Measurements from ENCODE around the gene RPS17.

The RPS17 gene

GRCh38 chr15:82571722-82572222 is 31.5 kb upstream of the RPS17 start:
- TF ChIP-seq CTCF (IDR thresholded peaks at IDR 0.05; ENCODE audit: borderline replicate concordance, insufficient read depth, low read depth, low read length): no peak
- H3K4me3 ChIP-seq (ENCODE audit: low read depth, low read length): no peak overlapping the region

- H3K4me3 ChIP-seq (ENCODE audit: low read depth, low read length): no peak overlapping the region
- no peak for TF ChIP-seq CTCF (IDR thresholded peaks at IDR 0.05; ENCODE audit: borderline replicate concordance, insufficient read depth, low read depth, low read length)
Observed at GRCh38 chr15:82570721-82571508, 30.7 kb upstream of the RPS17 start.

GRCh38 chr15:82569834-82570233 is 29.6 kb upstream of the RPS17 start:
- TF ChIP-seq CTCF (IDR thresholded peaks at IDR 0.05; ENCODE audit: borderline replicate concordance, insufficient read depth, low read depth, low read length): no peak
- no peak overlapping the region for H3K4me3 ChIP-seq (ENCODE audit: low read depth, low read length)

- no peak for TF ChIP-seq CTCF (IDR thresholded peaks at IDR 0.05; ENCODE audit: borderline replicate concordance, insufficient read depth, low read depth, low read length)
Observed at GRCh38 chr15:82568986-82569385, 28.7 kb upstream of the RPS17 start.

GRCh38 chr15:82567661-82568060 is 27.4 kb upstream of the RPS17 start:
- no peak overlapping the region for H3K4me3 ChIP-seq (ENCODE audit: low read depth, low read length)
- TF ChIP-seq CTCF (IDR thresholded peaks at IDR 0.05; ENCODE audit: borderline replicate concordance, insufficient read depth, low read depth, low read length): no peak

More at GRCh38 chr15:82568986-82569385, 28.7 kb upstream of the RPS17 start:
- H3K4me3 ChIP-seq (ENCODE audit: low read depth, low read length): no peak overlapping the region

GRCh38 chr15:82566690-82567089 is 26.4 kb upstream of the RPS17 start:
- TF ChIP-seq CTCF (IDR thresholded peaks at IDR 0.05; ENCODE audit: borderline replicate concordance, insufficient read depth, low read depth, low read length): no peak

GRCh38 chr15:82558502-82558901 is 18.2 kb upstream of the RPS17 start:
- H3K4me3 ChIP-seq (ENCODE audit: low read depth, low read length): no peak overlapping the region
- TF ChIP-seq CTCF (IDR thresholded peaks at IDR 0.05; ENCODE audit: borderline replicate concordance, insufficient read depth, low read depth, low read length): no peak

More at GRCh38 chr15:82566690-82567089, 26.4 kb upstream of the RPS17 start:
- no peak overlapping the region for H3K4me3 ChIP-seq (ENCODE audit: low read depth, low read length)
